Measurements from ENCODE around the gene OR1J2. TPM values are rescaled to one million over a fixed set of nuclear protein-coding genes. Genes with fewer than 3 reads are reported as not detected.

Gene OR1J2, protein sequence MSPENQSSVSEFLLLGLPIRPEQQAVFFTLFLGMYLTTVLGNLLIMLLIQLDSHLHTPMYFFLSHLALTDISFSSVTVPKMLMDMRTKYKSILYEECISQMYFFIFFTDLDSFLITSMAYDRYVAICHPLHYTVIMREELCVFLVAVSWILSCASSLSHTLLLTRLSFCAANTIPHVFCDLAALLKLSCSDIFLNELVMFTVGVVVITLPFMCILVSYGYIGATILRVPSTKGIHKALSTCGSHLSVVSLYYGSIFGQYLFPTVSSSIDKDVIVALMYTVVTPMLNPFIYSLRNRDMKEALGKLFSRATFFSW
- total RNA-seq (2021; fragmentation: NEBNext Ultra II Directional; extraction: Animal tissue kit (Norgen Biotek cat#: 25700)), result not detected
- long read RNA-seq, result 0 reads

DNA sequence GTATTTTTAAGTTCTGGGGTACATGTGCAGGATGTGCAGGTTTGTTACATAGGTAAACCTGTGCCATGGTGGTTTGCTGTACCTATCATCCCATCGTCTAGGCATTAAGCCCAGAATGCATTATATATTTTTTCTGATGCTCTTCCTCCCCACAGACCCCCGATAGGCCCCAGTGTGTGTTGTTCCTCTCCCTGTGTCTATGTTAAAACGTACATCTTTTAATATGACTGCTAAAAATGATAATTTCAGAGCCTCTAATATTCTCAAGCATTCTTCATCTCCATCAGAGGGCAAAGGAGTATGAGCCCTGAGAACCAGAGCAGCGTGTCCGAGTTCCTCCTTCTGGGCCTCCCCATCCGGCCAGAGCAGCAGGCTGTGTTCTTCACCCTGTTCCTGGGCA is at the start of gene OR1J2:
OR1J2 (plus strand) TSS at position 301 of the 400 bp plus-strand sequence; CDS start at position 301, 0 bp downstream.
- Mint-ChIP-seq H3K27me3 (ENCODE audit: insufficient read depth) (peaks cover 17% of the 10 kb centered on the region), H3K9me3 (no peaks in the 10 kb centered on the region), H3K36me3 (ENCODE audit: low read depth) (no peaks in the 10 kb centered on the region), H3K27ac (no peak within 1 kb of the TSS), H3K4me3 (no peak within 1 kb of the TSS), H3K4me1 (ENCODE audit: low read depth) (no peaks in the 10 kb centered on the region)
- TF ChIP-seq, protein P1, sequence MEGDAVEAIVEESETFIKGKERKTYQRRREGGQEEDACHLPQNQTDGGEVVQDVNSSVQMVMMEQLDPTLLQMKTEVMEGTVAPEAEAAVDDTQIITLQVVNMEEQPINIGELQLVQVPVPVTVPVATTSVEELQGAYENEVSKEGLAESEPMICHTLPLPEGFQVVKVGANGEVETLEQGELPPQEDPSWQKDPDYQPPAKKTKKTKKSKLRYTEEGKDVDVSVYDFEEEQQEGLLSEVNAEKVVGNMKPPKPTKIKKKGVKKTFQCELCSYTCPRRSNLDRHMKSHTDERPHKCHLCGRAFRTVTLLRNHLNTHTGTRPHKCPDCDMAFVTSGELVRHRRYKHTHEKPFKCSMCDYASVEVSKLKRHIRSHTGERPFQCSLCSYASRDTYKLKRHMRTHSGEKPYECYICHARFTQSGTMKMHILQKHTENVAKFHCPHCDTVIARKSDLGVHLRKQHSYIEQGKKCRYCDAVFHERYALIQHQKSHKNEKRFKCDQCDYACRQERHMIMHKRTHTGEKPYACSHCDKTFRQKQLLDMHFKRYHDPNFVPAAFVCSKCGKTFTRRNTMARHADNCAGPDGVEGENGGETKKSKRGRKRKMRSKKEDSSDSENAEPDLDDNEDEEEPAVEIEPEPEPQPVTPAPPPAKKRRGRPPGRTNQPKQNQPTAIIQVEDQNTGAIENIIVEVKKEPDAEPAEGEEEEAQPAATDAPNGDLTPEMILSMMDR (IDR thresholded peaks at IDR 0.05), result no peak
- no peak for DNase-seq

DNA sequence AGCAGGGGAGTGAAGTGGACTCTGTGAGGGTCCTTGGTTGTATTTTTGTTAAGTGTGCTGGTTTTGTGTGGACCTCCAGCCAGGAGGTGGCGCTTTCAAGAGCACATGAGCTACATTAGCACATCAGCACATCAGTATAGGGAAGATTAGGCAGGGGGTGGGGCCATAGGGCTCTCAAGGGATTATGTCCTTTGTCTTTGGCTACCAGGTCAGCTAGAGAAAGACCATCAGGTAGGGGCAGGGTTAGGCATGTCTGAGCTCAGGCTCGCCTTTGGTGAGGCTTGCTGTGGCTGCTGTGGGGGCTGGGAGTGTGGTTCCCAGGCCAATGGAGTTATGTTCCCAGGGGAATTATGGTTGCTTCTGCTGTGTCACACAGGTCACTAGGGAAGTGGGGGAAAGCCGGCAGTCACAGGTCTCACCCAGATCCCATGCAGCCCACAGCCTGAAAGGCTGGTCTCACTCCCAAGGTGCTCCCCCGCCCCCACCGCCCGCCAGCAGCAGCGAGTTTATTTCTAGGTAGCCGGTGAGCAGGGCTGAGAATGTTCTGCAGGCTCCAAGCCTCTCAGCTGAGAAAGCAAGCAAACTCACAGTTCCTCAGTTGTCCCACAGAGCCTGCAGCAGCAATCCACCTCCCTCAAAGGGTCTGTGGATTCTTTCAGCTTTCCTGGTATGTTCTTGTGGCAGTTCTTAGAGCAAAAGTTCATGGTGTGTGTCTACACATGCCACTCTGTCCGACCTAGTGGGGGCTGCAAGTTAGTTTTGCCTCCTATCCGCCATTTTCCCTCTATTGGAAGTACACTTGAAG is 46.6 kb upstream of the OR1J2 start:
- Mint-ChIP-seq H3K27ac (0 out of 2 replicates have a peak overlapping the region, but pooled peaks have one; percentile 36), H3K4me3 (peak overlapping the region; percentile 93), H3K9me3 (peaks cover 8% of the 10 kb centered on the region), H3K27me3 (ENCODE audit: insufficient read depth) (peaks cover 13% of the 10 kb centered on the region), H3K4me1 (ENCODE audit: low read depth) (peaks cover 35% of the 10 kb centered on the region), H3K36me3 (ENCODE audit: low read depth) (no peaks in the 10 kb centered on the region)
- no peak for DNase-seq
- TF ChIP-seq, protein P1 (IDR thresholded peaks at IDR 0.05), result peak; percentile 62

DNA sequence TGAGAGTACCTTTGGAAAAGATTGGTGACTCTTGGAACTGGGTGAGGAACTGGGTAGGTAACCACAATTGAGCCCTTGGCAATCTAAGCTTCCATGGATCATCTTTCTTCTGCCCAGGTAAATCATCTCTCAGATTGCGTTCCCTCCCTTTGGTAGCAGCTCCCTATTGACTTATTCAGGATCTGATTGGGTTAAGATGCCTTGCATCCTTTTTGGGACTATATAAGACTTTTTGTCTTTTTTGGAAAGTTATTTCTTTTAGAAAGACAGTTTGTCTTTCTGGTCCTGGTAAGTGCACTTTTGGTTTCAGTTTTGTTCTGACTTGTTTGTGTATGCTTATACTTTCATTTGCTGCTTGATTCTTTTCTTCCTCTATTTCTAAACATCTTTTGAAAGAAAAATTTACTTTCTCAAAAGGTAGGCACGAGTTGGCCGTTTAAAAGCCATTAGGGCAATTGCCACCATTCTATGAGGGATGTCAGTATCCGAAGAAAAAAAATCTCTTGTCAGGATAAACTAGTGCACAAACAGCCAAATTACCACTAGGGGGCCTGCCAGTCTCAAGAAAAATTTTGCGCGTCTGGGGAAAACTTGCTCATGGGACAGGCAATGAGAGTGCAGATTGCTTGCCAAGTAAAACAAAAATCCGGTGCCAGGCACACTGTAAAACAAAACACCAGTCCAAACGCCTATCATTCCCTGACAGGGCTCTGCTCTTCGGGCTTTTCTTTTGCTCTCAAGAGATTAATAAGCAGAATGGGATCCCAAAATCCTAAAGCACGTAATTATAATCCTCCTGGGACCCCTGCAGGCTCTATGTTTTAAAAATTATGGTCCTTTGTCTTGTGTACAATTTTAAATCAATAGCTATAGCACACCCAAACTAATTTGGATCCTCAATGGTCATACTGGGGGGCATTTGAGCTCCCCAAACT is 45.7 kb upstream of the OR1J2 start:
- peak; percentile 88 for DNase-seq
- peaks cover 8% of the 10 kb centered on the region for H3K9me3 Mint-ChIP-seq
- H3K27me3 Mint-ChIP-seq (ENCODE audit: insufficient read depth), result peaks cover 10% of the 10 kb centered on the region
- peak overlapping the region; percentile 36; the same call in 1 of the 2 replicates for H3K27ac Mint-ChIP-seq
- H3K4me3 Mint-ChIP-seq, result peak overlapping the region; percentile 93
- peaks cover 41% of the 10 kb centered on the region for H3K4me1 Mint-ChIP-seq (ENCODE audit: low read depth)
- no peaks in the 10 kb centered on the region for H3K36me3 Mint-ChIP-seq (ENCODE audit: low read depth)
- TF ChIP-seq, protein P1 (IDR thresholded peaks at IDR 0.05), result peak; percentile 95

DNA sequence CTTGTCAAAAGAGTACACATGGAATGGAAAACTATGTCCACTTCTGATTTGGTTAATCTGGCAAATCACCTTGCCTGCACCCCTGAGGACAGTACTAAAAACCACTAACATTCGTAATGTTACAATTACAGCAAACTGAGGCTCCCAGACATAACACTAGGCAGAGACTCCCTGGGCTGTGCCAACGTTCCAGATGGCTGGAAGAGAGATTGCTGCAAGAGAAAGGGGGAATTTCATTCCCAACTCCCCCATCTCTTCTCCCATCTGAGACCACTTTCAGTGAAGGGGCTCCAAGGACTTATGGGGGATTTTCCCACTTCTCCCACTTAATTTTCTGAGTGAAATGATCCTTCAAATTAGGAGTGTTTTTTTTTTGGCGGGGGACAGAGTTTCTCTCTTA is 44.1 kb upstream of the OR1J2 start:
- no peak for DNase-seq
- H3K9me3 Mint-ChIP-seq, result no peaks in the 10 kb centered on the region; the same call in 1 of the 2 replicates
- no peak overlapping the region for H3K4me3 Mint-ChIP-seq
- no peak overlapping the region for H3K27ac Mint-ChIP-seq
- no peaks in the 10 kb centered on the region for H3K36me3 Mint-ChIP-seq (ENCODE audit: low read depth)
- peaks cover 5% of the 10 kb centered on the region for H3K27me3 Mint-ChIP-seq (ENCODE audit: insufficient read depth)
- TF ChIP-seq, protein P1 (IDR thresholded peaks at IDR 0.05), result no peak
- peaks cover 41% of the 10 kb centered on the region for H3K4me1 Mint-ChIP-seq (ENCODE audit: low read depth)

DNA sequence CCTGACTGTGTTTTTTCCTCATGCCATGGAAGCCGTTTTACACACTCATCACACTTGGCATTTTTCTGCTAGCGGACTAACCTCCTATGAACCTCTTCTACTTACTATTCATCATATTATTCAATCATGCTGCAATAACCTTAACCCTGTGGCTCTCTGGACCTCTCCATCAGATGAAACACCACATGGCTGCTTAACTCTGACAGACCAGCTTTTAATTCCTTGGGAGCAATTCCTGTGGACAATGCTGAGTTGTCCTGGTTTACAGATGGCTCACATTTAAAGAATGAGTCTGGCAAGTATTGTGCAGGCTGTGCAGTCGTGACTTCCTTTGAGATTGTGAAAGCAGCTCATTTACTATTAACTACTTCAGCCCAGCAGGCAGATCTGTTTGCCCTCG is 41.9 kb upstream of the OR1J2 start:
- TF ChIP-seq, protein P1 (IDR thresholded peaks at IDR 0.05), result no peak
- no peaks in the 10 kb centered on the region; the same call in 1 of the 2 replicates for H3K9me3 Mint-ChIP-seq
- H3K4me3 Mint-ChIP-seq, result peak overlapping the region; percentile 46
- H3K4me1 Mint-ChIP-seq (ENCODE audit: low read depth), result peaks cover 37% of the 10 kb centered on the region
- peak overlapping the region; percentile 85 for H3K27ac Mint-ChIP-seq
- no peaks in the 10 kb centered on the region for H3K27me3 Mint-ChIP-seq (ENCODE audit: insufficient read depth)
- peak; percentile 79 for DNase-seq
- no peaks in the 10 kb centered on the region for H3K36me3 Mint-ChIP-seq (ENCODE audit: low read depth)
